ENCODE results near the gene CASKIN2.

GRCh38 chr17:75561927-75562603 lies 46.7 kb upstream of the CASKIN2 start:
- TF ChIP-seq, protein P1, sequence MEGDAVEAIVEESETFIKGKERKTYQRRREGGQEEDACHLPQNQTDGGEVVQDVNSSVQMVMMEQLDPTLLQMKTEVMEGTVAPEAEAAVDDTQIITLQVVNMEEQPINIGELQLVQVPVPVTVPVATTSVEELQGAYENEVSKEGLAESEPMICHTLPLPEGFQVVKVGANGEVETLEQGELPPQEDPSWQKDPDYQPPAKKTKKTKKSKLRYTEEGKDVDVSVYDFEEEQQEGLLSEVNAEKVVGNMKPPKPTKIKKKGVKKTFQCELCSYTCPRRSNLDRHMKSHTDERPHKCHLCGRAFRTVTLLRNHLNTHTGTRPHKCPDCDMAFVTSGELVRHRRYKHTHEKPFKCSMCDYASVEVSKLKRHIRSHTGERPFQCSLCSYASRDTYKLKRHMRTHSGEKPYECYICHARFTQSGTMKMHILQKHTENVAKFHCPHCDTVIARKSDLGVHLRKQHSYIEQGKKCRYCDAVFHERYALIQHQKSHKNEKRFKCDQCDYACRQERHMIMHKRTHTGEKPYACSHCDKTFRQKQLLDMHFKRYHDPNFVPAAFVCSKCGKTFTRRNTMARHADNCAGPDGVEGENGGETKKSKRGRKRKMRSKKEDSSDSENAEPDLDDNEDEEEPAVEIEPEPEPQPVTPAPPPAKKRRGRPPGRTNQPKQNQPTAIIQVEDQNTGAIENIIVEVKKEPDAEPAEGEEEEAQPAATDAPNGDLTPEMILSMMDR (IDR thresholded peaks at IDR 0.05), result no peak
- TF ChIP-seq POLR2A (IDR thresholded peaks at IDR 0.05), result no peak
